Loucy (cell line): Measurements from ENCODE around the gene TP63.

ENCODE experiments used
- H2AFZ ChIP-seq: fragments of 200-600 bp; sonication (generic); 2 replicates; pipeline ENCODE4 v1.6.0; 2016; ENCODE audit warnings: antibody characterized with exemption, mild to moderate bottlenecking, low read length, moderate library complexity
- H3F3A ChIP-seq: fragments of 200-600 bp; 2 replicates; pipeline ENCODE4 v1.6.0; 2016; ENCODE audit warnings: antibody characterized with exemption, low read depth, mild to moderate bottlenecking
- H3K27me3 ChIP-seq: fragments of 200-600 bp; sonication (generic); 2 replicates; pipeline ENCODE4 v1.6.1; 2014; ENCODE audit warnings: low read length, mild to moderate bottlenecking; ENCODE audit not compliant: insufficient read depth, poor library complexity, severe bottlenecking
- H3K36me3 ChIP-seq: fragments of 200-600 bp; sonication (generic); 2 replicates; pipeline ENCODE4 v1.6.1; 2016; ENCODE audit warnings: low read length; ENCODE audit not compliant: insufficient read depth
- H3K4me1 ChIP-seq: fragments of 200-600 bp; sonication (generic); 2 replicates; pipeline ENCODE4 v1.5.1; 2014; ENCODE audit warnings: low read length, mild to moderate bottlenecking; ENCODE audit not compliant: insufficient read depth, poor library complexity, severe bottlenecking
- H3K4me2 ChIP-seq: fragments of 200-600 bp; sonication (generic); 2 replicates; pipeline ENCODE4 v1.6.0; 2014; ENCODE audit warnings: antibody characterized with exemption, low read length, low read depth, mild to moderate bottlenecking; ENCODE audit not compliant: poor library complexity, severe bottlenecking
- H3K4me3 ChIP-seq: fragments of 200-600 bp; sonication (generic); 2 replicates; pipeline ENCODE4 v1.5.1; 2014; ENCODE audit warnings: low read length, mild to moderate bottlenecking, mixed read lengths; ENCODE audit not compliant: poor library complexity, severe bottlenecking
- H3K79me2 ChIP-seq: fragments of 200-600 bp; sonication (generic); 2 replicates; pipeline ENCODE4 v1.6.1; 2014; ENCODE audit warnings: low read length; ENCODE audit not compliant: insufficient read depth
- H3K9ac ChIP-seq: fragments of 200-600 bp; sonication (generic); 2 replicates; pipeline ENCODE4 v1.6.0; 2014; ENCODE audit warnings: mild to moderate bottlenecking, low read depth, low read length, moderate library complexity; ENCODE audit not compliant: poor library complexity, severe bottlenecking
- H3K9me2 ChIP-seq: fragments of 200-600 bp; sonication (generic); replicated peaks from 2 replicates; pipeline ENCODE4 v1.6.1; 2016; ENCODE audit warnings: low read depth, low read length, mixed read lengths
- H3K9me3 ChIP-seq: fragments of 200-600 bp; sonication (generic); 2 replicates; pipeline ENCODE4 v1.6.1; 2014; ENCODE audit warnings: mild to moderate bottlenecking, antibody characterized with exemption, low read length, low read depth; ENCODE audit not compliant: insufficient read depth
- H4K20me1 ChIP-seq: fragments of 200-600 bp; sonication (generic); 2 replicates; pipeline ENCODE4 v1.6.0; 2014; ENCODE audit warnings: antibody characterized with exemption, low read length, mild to moderate bottlenecking; ENCODE audit not compliant: insufficient read depth, poor library complexity, severe bottlenecking
- EZH2phosphoT487 ChIP-seq: fragments of 200-600 bp; IDR thresholded peaks from 2 replicates; pipeline ENCODE4 v1.6.1; 2018; ENCODE audit warnings: antibody characterized with exemption, mild to moderate bottlenecking, moderate library complexity, borderline replicate concordance
- TF ChIP-seq, protein P1 (sequence below): fragments of 200-600 bp; sonication (generic); conservative IDR thresholded peaks from 2 replicates; pipeline ENCODE4 v1.5.1; 2014; ENCODE audit warnings: mild to moderate bottlenecking, antibody characterized with exemption, low read length

Gene TP63

DNA sequence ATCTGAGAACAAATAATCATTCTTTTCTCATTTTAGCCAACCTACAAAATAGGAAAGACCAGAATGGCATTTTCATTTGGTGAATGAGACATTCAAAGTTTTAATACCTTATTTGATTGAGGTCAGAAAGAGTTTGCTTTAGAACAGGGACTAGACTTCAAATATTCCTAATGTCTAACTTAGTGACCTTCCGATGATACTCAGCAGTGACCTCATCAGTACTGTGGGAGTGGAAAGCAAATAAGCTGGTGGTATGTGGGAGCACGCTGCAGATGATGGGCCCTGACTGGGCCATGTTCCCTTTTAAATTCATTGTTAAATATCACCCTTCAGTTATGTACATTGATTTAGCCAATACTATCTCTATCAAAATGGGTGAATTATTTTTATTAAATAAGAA is 266.2 kb downstream of the TP63 start:
- no peak overlapping the region for H3K4me2 ChIP-seq
- H3K4me3 ChIP-seq: no peak overlapping the region
- H3K9me3 ChIP-seq: no peaks in the 10 kb centered on the region
- no peaks in the 10 kb centered on the region for H3K36me3 ChIP-seq
- H4K20me1 ChIP-seq: no peaks in the 10 kb centered on the region
- no peaks in the 10 kb centered on the region for H3K79me2 ChIP-seq
- TF ChIP-seq, protein P1, sequence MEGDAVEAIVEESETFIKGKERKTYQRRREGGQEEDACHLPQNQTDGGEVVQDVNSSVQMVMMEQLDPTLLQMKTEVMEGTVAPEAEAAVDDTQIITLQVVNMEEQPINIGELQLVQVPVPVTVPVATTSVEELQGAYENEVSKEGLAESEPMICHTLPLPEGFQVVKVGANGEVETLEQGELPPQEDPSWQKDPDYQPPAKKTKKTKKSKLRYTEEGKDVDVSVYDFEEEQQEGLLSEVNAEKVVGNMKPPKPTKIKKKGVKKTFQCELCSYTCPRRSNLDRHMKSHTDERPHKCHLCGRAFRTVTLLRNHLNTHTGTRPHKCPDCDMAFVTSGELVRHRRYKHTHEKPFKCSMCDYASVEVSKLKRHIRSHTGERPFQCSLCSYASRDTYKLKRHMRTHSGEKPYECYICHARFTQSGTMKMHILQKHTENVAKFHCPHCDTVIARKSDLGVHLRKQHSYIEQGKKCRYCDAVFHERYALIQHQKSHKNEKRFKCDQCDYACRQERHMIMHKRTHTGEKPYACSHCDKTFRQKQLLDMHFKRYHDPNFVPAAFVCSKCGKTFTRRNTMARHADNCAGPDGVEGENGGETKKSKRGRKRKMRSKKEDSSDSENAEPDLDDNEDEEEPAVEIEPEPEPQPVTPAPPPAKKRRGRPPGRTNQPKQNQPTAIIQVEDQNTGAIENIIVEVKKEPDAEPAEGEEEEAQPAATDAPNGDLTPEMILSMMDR: no peak
- no peak for TF ChIP-seq EZH2phosphoT487
- no peak overlapping the region for H2AFZ ChIP-seq
- no peaks in the 10 kb centered on the region for H3K27me3 ChIP-seq
- no peaks in the 10 kb centered on the region; the same call in 1 of the 2 replicates for H3K9me2 ChIP-seq
- no peak overlapping the region for H3K9ac ChIP-seq
- no peaks in the 10 kb centered on the region for H3K4me1 ChIP-seq
- H3F3A ChIP-seq: no peaks in the 10 kb centered on the region

DNA sequence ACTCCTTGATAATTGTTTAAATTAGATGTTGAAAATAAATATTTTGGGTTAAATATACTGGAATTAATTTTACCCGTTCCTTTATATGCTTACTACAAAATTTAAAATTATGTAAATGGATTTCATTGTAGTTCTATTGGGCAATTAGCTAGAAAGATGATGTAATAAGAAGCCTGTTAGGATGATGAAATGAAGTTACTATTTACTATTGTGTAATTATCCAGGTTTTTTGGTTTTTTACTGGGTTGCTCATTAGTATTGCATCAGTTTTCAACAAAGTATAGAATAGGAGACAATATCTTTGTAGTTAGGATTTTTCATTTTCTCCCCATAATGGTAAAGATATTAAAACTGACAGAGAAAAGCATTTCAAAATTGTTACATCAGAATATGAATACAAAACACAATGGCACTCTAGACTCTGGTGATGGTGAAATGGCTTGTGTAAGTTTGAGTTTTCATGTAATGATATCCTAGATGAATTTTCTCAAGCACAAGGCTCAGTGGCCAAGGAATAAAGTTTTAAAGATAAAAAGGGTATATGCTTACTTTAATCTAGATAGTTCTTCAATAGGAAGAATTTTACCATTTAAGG is 267.5 kb downstream of the TP63 start:
- Histone ChIP-seq H4K20me1 (no peaks in the 10 kb centered on the region), H3K9me3 (no peaks in the 10 kb centered on the region), H3K79me2 (no peaks in the 10 kb centered on the region), H3F3A (no peaks in the 10 kb centered on the region), H2AFZ (no peak overlapping the region), H3K4me1 (no peaks in the 10 kb centered on the region), H3K4me2 (no peak overlapping the region), H3K27me3 (no peaks in the 10 kb centered on the region), H3K9me2 (no peaks in the 10 kb centered on the region; the same call in 1 of the 2 replicates), H3K36me3 (no peaks in the 10 kb centered on the region), H3K9ac (no peak overlapping the region), H3K4me3 (no peak overlapping the region)
- TF ChIP-seq EZH2phosphoT487: no peak
- TF ChIP-seq, protein P1: no peak

DNA sequence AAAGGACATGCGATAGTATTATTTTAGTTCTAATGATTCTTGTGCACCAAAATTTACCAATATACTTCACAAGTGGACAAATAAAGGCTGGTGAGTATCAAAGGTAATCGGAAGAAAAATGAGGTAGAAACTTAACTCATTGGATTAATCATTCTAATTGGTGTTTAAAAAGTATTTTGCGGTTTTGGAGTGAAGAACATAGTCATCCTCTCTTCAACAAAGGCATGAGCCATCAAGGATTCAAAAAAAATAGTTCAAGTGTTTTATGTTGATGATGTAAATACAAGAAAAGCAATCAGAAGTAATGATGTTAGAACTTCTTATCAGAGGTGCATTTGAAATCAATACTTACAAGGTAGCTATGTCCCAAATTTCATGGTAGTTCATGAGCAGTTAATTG is 268.0 kb downstream of the TP63 start:
- no peaks in the 10 kb centered on the region for H3K9me3 ChIP-seq
- no peak overlapping the region for H3K9ac ChIP-seq
- H3K4me2 ChIP-seq: no peak overlapping the region
- no peak overlapping the region for H2AFZ ChIP-seq
- H3K9me2 ChIP-seq: no peaks in the 10 kb centered on the region; the same call in 1 of the 2 replicates
- no peaks in the 10 kb centered on the region for H3K27me3 ChIP-seq
- H4K20me1 ChIP-seq: no peaks in the 10 kb centered on the region
- H3K4me3 ChIP-seq: no peak overlapping the region
- TF ChIP-seq, protein P1: no peak
- TF ChIP-seq EZH2phosphoT487: no peak
- no peaks in the 10 kb centered on the region for H3K36me3 ChIP-seq
- H3F3A ChIP-seq: no peaks in the 10 kb centered on the region
- H3K4me1 ChIP-seq: no peaks in the 10 kb centered on the region
- H3K79me2 ChIP-seq: no peaks in the 10 kb centered on the region
